Neuronal stem cell (in vitro differentiated cells): ENCODE data around the gene FATE1. TPM values are rescaled to one million over a fixed set of nuclear protein-coding genes. Genes with fewer than 3 reads are reported as not detected.

Experiments used
- DNase-seq: peaks from one replicate; pipeline ENCODE4 v3.0.0-alpha.2; 2013; ENCODE audit warnings: low spot score
- H2AFZ ChIP-seq: one replicate; pipeline ENCODE4 v1.6.1; 2013; ENCODE audit warnings: mild to moderate bottlenecking, low read length, inconsistent platforms
- H2AK5ac ChIP-seq: 2 replicates; pipeline ENCODE4 v1.6.1; 2013; ENCODE audit warnings: low read depth, mild to moderate bottlenecking, inconsistent platforms, low read length, moderate library complexity, mixed read lengths
- H2BK120ac ChIP-seq: 2 replicates; pipeline ENCODE4 v1.6.1; 2013; ENCODE audit warnings: low read depth, mild to moderate bottlenecking, inconsistent platforms, low read length, moderate library complexity, mixed read lengths
- H2BK12ac ChIP-seq: one replicate; pipeline ENCODE4 v1.6.1; 2013; ENCODE audit warnings: low read length, inconsistent platforms
- H2BK15ac ChIP-seq: 2 replicates; pipeline ENCODE4 v1.6.1; 2013; ENCODE audit warnings: mild to moderate bottlenecking, low read length, inconsistent platforms, mixed read lengths
- H2BK5ac ChIP-seq: one replicate; pipeline ENCODE4 v1.6.1; 2013; ENCODE audit warnings: inconsistent platforms, mild to moderate bottlenecking, low read length, moderate library complexity
- H3K14ac ChIP-seq: one replicate; pipeline ENCODE4 v1.6.1; 2013; ENCODE audit warnings: low read length, inconsistent platforms
- H3K18ac ChIP-seq: 2 replicates; pipeline ENCODE4 v1.6.1; 2013; ENCODE audit warnings: low read length, inconsistent platforms
- H3K23ac ChIP-seq: 2 replicates; pipeline ENCODE4 v1.6.1; 2013; ENCODE audit warnings: low read depth, mild to moderate bottlenecking, mixed read lengths, low read length, inconsistent platforms; ENCODE audit not compliant: poor library complexity
- H3K27ac ChIP-seq: replicated peaks from 3 replicates; pipeline ENCODE4 v1.5.1; 2013; ENCODE audit warnings: low read length, inconsistent platforms
- H3K27me3 ChIP-seq, 3 experiments: 2 replicates each; pipeline ENCODE4 v1.6.1; 2013; ENCODE audit warnings: low read length in 3 of 3, mild to moderate bottlenecking in 2 of 3, inconsistent platforms in 1 of 3, low read depth in 1 of 3, mixed read lengths in 1 of 3, moderate library complexity in 1 of 3; ENCODE audit not compliant: control insufficient read depth in 3 of 3, insufficient read depth in 3 of 3
- H3K36me3 ChIP-seq, 2 donors: replicated peaks in 1 of 2; 2 replicates each; pipeline ENCODE4 v1.6.1; 2013; ENCODE audit warnings: low read length in 2 of 2; ENCODE audit not compliant: control insufficient read depth in 2 of 2, insufficient read depth in 2 of 2
- H3K4ac ChIP-seq: 2 replicates; pipeline ENCODE4 v1.6.1; 2013; ENCODE audit warnings: inconsistent platforms, mild to moderate bottlenecking, low read length, moderate library complexity
- H3K4me1 ChIP-seq, 2 donors: 1 replicate in 1 of 2; 2 replicates in 1 of 2; pipeline ENCODE4 v1.6.1; 2013; ENCODE audit warnings: low read length in 2 of 2, low read depth in 1 of 2; ENCODE audit not compliant: control insufficient read depth in 2 of 2, insufficient read depth in 1 of 2
- H3K4me2 ChIP-seq: one replicate; pipeline ENCODE4 v1.6.1; 2013; ENCODE audit warnings: mild to moderate bottlenecking, low read length, inconsistent platforms; ENCODE audit not compliant: insufficient read depth, poor library complexity, severe bottlenecking
- H3K4me3 ChIP-seq, 2 donors: 2 replicates each; pipeline ENCODE4 v1.5.1; 2013; ENCODE audit warnings: low read length in 2 of 2, mild to moderate bottlenecking in 2 of 2, inconsistent platforms in 1 of 2, moderate library complexity in 1 of 2
- H3K79me1 ChIP-seq: one replicate; pipeline ENCODE4 v1.6.1; 2013; ENCODE audit warnings: low read depth, mild to moderate bottlenecking, inconsistent platforms, low read length, moderate library complexity
- H3K9ac ChIP-seq: one replicate; pipeline ENCODE4 v1.6.1; 2013; ENCODE audit warnings: mild to moderate bottlenecking, low read depth, low read length, inconsistent platforms; ENCODE audit not compliant: poor library complexity
- H3K9me3 ChIP-seq, 2 donors: replicated peaks in 1 of 2; 2 replicates each; pipeline versions ENCODE3 to v1.6.1; 2013; ENCODE audit warnings: low read length in 2 of 2, mild to moderate bottlenecking in 2 of 2, inconsistent platforms in 1 of 2, low read depth in 1 of 2, mixed read lengths in 1 of 2, moderate library complexity in 1 of 2; ENCODE audit not compliant: control insufficient read depth in 2 of 2, insufficient read depth in 1 of 2
- H4K8ac ChIP-seq: one replicate; pipeline ENCODE4 v1.6.1; 2013; ENCODE audit warnings: low read depth, mild to moderate bottlenecking, inconsistent platforms, low read length, moderate library complexity
- H4K91ac ChIP-seq: one replicate; pipeline ENCODE4 v1.6.1; 2013; ENCODE audit warnings: low read length, low read depth, mild to moderate bottlenecking, inconsistent platforms; ENCODE audit not compliant: poor library complexity
- WGBS, 2 donors: extraction: QIAGEN DNeasy Blood & Tissue Kit; methylation state at CpG; one replicate each; pipeline ENCODE4 v1.1.7; 2013; ENCODE audit warnings: missing lambda C conversion rate in 2 of 2, mixed read lengths in 1 of 2; ENCODE audit not compliant: insufficient read length in 2 of 2, insufficient replicate concordance in 1 of 2; ENCODE audit errors: extremely low coverage in 2 of 2; 5-methylcytosine and 5-hydroxymethylcytosine counted together
- polyA plus RNA-seq, 2 experiments: library from polyadenylated mRNA; stranded (reverse); fragments of 200-250 nt; gene quantifications; one replicate each; pipeline ENCODE4 v1.2.3, GENCODE V29; 2013

The FATE1 gene, protein sequence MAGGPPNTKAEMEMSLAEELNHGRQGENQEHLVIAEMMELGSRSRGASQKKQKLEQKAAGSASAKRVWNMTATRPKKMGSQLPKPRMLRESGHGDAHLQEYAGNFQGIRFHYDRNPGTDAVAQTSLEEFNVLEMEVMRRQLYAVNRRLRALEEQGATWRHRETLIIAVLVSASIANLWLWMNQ
- polyA plus RNA-seq (2013, experiment 1 of 2), result not detected
- not detected for polyA plus RNA-seq (2013, experiment 2 of 2)

- no peak within 1 kb of the TSS for H3K23ac ChIP-seq
- no peak for DNase-seq
- H3K4me3 ChIP-seq, result no peak within 1 kb of the TSS
- no peaks in the 10 kb centered on the region for H3K4me1 ChIP-seq
- no peak within 1 kb of the TSS for H3K9ac ChIP-seq
- H3K14ac ChIP-seq, result no peak within 1 kb of the TSS
- H4K91ac ChIP-seq, result no peak within 1 kb of the TSS
- no CpG with 5 or more reads among the region's 3 CpGs for WGBS, 2 donors
- no peak within 1 kb of the TSS for H2BK12ac ChIP-seq
- H3K27ac ChIP-seq, result no peak within 1 kb of the TSS
- H4K8ac ChIP-seq, result no peak within 1 kb of the TSS
- no peak within 1 kb of the TSS for H3K4ac ChIP-seq
- no peak within 1 kb of the TSS for H2BK5ac ChIP-seq
- no peak within 1 kb of the TSS for H2BK15ac ChIP-seq
- H3K27me3 ChIP-seq, result peaks cover 0 to 7% (median 0%) of the 10 kb centered on the region in 3 experiments
- no peak within 1 kb of the TSS for H3K4me2 ChIP-seq
- no peak within 1 kb of the TSS for H2BK120ac ChIP-seq
- no peaks in the 10 kb centered on the region for H3K79me1 ChIP-seq
- no peak within 1 kb of the TSS for H3K18ac ChIP-seq
- no peak within 1 kb of the TSS for H2AFZ ChIP-seq
- H2AK5ac ChIP-seq, result no peak within 1 kb of the TSS
- no peaks in the 10 kb centered on the region for H3K9me3 ChIP-seq
- H3K36me3 ChIP-seq, result no peaks in the 10 kb centered on the region
Measured at GRCh38 chrX:151715752-151716151, at the start of gene FATE1. Gene FATE1 (plus strand): TSS chrX:151716035. CDS start chrX:151716120, 85 bp downstream.

DNA sequence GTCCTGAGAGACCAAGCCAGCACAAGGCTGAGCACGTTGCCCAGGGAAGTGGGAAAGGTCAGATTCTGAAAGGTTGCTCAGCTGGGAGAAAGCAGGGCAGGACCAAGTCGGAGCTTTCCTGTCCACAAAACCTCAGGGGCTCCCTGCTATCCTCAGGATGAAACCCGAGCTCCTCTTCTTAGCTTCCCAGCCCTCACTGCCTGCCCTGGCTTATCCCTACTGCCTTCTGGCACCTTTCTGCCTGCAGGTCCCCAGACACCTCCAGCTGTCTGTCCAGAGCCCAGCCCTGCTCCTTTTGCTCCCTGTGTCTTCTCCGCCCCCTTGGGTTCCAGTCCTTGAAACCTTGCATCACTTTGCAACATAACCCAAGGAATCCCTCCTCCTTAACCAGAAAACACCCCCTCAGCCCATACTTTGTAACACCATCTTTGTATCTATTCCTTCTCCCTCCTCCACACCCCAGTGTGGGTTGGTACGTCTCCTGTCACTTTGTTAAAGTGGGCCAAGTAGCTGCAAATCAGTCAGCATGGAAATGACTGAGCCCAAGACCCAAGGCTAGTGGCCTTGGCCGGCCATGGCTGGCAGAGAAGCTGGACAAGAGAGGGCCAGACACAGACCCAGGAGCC, 40.6 kb upstream of the FATE1 start:
- no peak overlapping the region for H2BK5ac ChIP-seq
- H2BK12ac ChIP-seq, result no peak overlapping the region
- no peak overlapping the region for H3K9ac ChIP-seq
- no peak overlapping the region for H2BK120ac ChIP-seq
- H3K4me2 ChIP-seq, result no peak overlapping the region
- no peak overlapping the region for H2AFZ ChIP-seq
- peaks cover 0 to 11% of the 10 kb centered on the region in 2 donors for H3K4me1 ChIP-seq
- H2BK15ac ChIP-seq, result no peak overlapping the region
- H3K18ac ChIP-seq, result no peak overlapping the region
- H3K27ac ChIP-seq, result no peak overlapping the region
- no peaks in the 10 kb centered on the region for H3K9me3 ChIP-seq
- WGBS, 2 donors, result no CpG with 5 or more reads among the region's 6 CpGs
- no peak overlapping the region for H3K4ac ChIP-seq
- H3K23ac ChIP-seq, result no peak overlapping the region
- H3K14ac ChIP-seq, result no peak overlapping the region
- no peak overlapping the region for H4K91ac ChIP-seq
- no peak overlapping the region for H3K4me3 ChIP-seq
- H3K36me3 ChIP-seq, result no peaks in the 10 kb centered on the region
- no peak overlapping the region for H4K8ac ChIP-seq
- H3K79me1 ChIP-seq, result no peaks in the 10 kb centered on the region
- no peak overlapping the region for H2AK5ac ChIP-seq
- H3K27me3 ChIP-seq, result peaks cover 0 to 3% (median 0%) of the 10 kb centered on the region in 3 experiments
- DNase-seq, result no peak

- Histone ChIP-seq H2BK120ac (no peak overlapping the region), H3K4ac (no peak overlapping the region), H3K4me2 (no peak overlapping the region), H4K8ac (no peak overlapping the region), H2AFZ (no peak overlapping the region), H3K27me3 (peaks cover 0 to 3% (median 0%) of the 10 kb centered on the region in 3 experiments), H3K9me3 (no peaks in the 10 kb centered on the region), H2BK12ac (no peak overlapping the region), H3K23ac (no peak overlapping the region), H3K36me3 (no peaks in the 10 kb centered on the region), H3K14ac (no peak overlapping the region), H2AK5ac (no peak overlapping the region), H3K4me3 (no peak overlapping the region), H3K18ac (no peak overlapping the region), H3K9ac (no peak overlapping the region), H2BK15ac (no peak overlapping the region), H3K79me1 (no peaks in the 10 kb centered on the region), H3K27ac (no peak overlapping the region), H4K91ac (no peak overlapping the region), H3K4me1 (peaks cover 0 to 11% of the 10 kb centered on the region in 2 donors), H2BK5ac (no peak overlapping the region)
- no peak for DNase-seq
- WGBS, 2 donors, result no CpG with 5 or more reads among the region's 4 CpGs
Measured at GRCh38 chrX:151676196-151676595, 39.6 kb upstream of the FATE1 start.

- DNase-seq, result no peak
- H4K91ac ChIP-seq, result no peak overlapping the region
Measured at GRCh38 chrX:151679798-151680402, 35.9 kb upstream of the FATE1 start.

More at GRCh38 chrX:151679798-151680402, 35.9 kb upstream of the FATE1 start:
- Histone ChIP-seq H3K23ac (no peak overlapping the region), H3K4ac (no peak overlapping the region), H3K27ac (no peak overlapping the region), H4K8ac (no peak overlapping the region), H2BK15ac (no peak overlapping the region), H3K18ac (no peak overlapping the region), H2BK120ac (no peak overlapping the region), H3K4me2 (no peak overlapping the region), H3K9ac (no peak overlapping the region), H3K14ac (no peak overlapping the region), H2BK5ac (no peak overlapping the region), H3K79me1 (no peaks in the 10 kb centered on the region), H3K4me1 (peaks cover 0 to 10% of the 10 kb centered on the region in 2 donors), H2BK12ac (no peak overlapping the region), H3K27me3 (peaks cover 0 to 5% (median 0%) of the 10 kb centered on the region in 3 experiments), H3K36me3 (no peaks in the 10 kb centered on the region), H3K4me3 (no peak overlapping the region), H2AFZ (no peak overlapping the region), H3K9me3 (no peaks in the 10 kb centered on the region), H2AK5ac (no peak overlapping the region)
- WGBS, 2 donors, result no CpG with 5 or more reads among the region's 5 CpGs
